ENCODE results near the gene CREBBP. TPM values are rescaled to one million over a fixed set of nuclear protein-coding genes. Genes with fewer than 3 reads are reported as not detected.

The CREBBP gene
- total RNA-seq, 1 donor from 2014 or later: 33.5 TPM

DNA sequence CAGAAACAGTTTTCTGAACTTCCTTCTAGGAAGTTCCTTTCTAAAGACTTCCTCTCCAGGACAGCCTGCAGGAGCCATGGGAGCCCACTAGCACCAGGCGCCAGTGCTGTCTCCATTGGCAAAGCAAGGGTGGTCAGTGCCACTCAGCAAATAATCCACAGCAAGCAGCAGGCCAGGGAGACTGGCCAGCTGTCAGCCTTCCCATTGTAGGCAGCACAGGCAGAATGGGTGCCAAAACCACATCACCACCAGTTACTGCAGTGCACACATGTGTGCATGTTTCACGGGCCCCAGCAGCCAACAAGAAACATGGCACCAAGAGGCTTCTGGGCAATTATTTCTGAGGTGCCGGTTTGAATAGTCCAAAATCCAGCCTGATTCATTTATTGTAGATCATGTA lies 199.3 kb downstream of the CREBBP start:
- no peak for TF ChIP-seq CTCF (IDR thresholded peaks at IDR 0.05; ENCODE audit: borderline replicate concordance)
- peak; percentile 39 for DNase-seq
- Histone ChIP-seq H3K4me1 (peaks cover 23% of the 10 kb centered on the region), H3K27ac (replicated peaks) (no peak overlapping the region), H3K27me3 (ENCODE audit: low read depth) (no peaks in the 10 kb centered on the region), H3K9me3 (replicated peaks) (no peaks in the 10 kb centered on the region), H3K36me3 (peaks cover 82% of the 10 kb centered on the region), H3K4me3 (no peak overlapping the region)
- intact Hi-C loops (cut with micrococcal nuclease): no loop called here

DNA sequence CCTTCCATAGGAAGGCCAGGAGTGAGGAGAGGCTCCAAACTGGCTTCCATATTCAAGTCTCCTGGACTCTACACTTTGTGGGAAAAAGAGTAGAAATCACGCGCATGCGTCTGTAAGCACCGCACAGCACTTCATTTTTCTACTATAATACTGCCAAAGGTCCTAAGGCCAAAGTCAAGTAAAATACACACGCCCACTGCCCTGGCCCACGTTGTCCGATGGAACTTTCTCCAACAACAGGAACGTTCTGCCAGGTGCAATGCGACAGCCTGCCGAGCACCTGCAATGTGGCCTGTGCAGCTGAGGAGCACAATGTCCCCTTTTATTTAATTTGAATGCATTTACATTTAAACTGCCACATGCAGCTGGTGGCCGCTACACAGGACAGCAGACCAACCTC lies 202.5 kb downstream of the CREBBP start:
- intact Hi-C loops (cut with micrococcal nuclease): no loop called here
- no peaks in the 10 kb centered on the region for H3K27me3 ChIP-seq (ENCODE audit: low read depth)
- no peak for DNase-seq
- H3K4me1 ChIP-seq: peaks cover 35% of the 10 kb centered on the region
- peaks cover 85% of the 10 kb centered on the region for H3K36me3 ChIP-seq
- no peaks in the 10 kb centered on the region for H3K9me3 ChIP-seq (replicated peaks)
- no peak overlapping the region for H3K4me3 ChIP-seq
- TF ChIP-seq CTCF (IDR thresholded peaks at IDR 0.05; ENCODE audit: borderline replicate concordance): no peak
- H3K27ac ChIP-seq (replicated peaks): no peak overlapping the region

DNA sequence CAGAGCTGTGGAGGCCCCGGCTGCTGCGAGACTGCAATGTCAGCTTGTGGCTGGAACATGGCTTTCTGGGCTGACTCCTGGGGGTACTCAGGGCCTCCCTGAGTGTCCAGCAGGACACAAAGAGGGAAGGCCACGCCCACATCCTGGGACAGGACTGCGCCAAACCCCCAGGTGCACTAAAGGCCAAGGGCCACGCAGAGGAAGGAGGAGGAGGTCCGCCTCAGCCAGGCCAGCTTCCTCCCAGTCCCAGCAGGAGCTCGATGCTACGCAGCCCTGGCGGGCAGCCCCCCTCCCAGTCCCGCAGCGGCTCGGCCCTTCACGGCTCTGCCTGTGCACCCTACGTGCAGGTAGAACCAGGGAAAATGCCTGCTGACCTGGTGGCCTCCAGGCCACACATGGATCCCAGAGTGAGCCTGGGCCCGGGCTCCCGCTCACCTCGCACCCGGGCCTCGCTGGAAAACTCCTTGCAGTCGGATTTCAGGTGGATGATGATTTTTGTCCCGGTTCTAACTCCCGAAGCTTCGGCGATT lies 204.8 kb downstream of the CREBBP start:
- H3K4me1 ChIP-seq: peaks cover 27% of the 10 kb centered on the region
- intact Hi-C loops (cut with micrococcal nuclease): no loop called here
- TF ChIP-seq CTCF (IDR thresholded peaks at IDR 0.05; ENCODE audit: borderline replicate concordance): no peak
- H3K4me3 ChIP-seq: no peak overlapping the region
- no peaks in the 10 kb centered on the region for H3K9me3 ChIP-seq (replicated peaks)
- H3K27me3 ChIP-seq (ENCODE audit: low read depth): no peaks in the 10 kb centered on the region
- peaks cover 87% of the 10 kb centered on the region for H3K36me3 ChIP-seq
- no peak overlapping the region for H3K27ac ChIP-seq (replicated peaks)
- no peak for DNase-seq

Other genes starting within 250 kb of the CREBBP start
- gene DNASE1, start 226.0 kb downstream of the CREBBP start, total RNA-seq: 7.7 TPM
- gene TRAP1, start 163.2 kb downstream of the CREBBP start, total RNA-seq: 128 TPM
- 44.3 TPM for gene ADCY9, start 235.7 kb upstream of the CREBBP start, total RNA-seq

Data from left ventricle myocardium inferior (tissue), 1 donor.